ENCODE data around the gene TSC2. TPM values are rescaled to one million over a fixed set of nuclear protein-coding genes. Genes with fewer than 3 reads are reported as not detected.

The TSC2 gene
- total and polyA plus RNA-seq, 9 of the 15 experiments (the other 6 are each of a cell fraction or from before 2014, with no cell fraction given), result 1.3 to 68.1 (median 16.6) TPM

DNA sequence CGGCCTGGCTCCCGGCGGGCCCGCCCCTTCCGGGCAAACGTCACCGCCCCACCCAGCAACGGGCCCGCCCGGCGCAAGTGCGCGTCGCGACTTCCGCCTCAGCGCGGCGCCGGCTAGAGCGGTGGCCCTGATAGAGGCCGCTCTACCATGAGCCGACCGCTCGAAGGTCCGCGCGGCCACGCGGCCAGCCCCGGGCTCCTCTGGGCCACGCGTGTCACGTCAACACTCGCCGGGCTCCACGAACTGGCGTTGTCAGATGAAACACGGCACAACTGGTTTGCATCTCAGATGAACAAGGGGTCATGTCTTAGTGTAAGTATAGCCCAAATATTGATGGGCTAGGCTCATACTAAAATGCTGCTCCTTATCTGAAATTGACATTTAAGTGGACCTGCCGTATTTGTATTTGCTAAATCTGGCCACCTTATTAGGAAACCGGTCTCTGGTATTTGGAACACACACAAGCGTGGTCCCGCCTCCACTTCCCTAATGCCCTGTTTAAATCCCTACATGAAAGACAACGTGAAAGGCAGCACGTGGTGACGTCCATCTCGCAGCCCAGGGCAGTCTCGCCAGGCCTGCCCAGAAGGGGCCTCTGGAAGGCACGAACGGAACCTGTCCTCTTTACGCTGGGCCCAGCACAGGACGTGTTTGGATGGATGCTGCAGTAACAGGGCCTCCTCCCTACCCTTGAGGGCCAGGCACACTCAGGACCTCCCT, 37.8 kb upstream of the TSC2 start, which contains the start of gene ZNF598 (continued):
- TF ChIP-seq CHD7 (IDR thresholded peaks at IDR 0.05; ENCODE audit: low read depth, low read length) (no peak), SP1 (CRISPR knock-in tag; IDR thresholded peaks at IDR 0.05) (peak; percentile 62), ZNF644 (tag; IDR thresholded peaks at IDR 0.05; ENCODE audit: low read depth) (0 out of 2 replicates have a peak, but pooled peaks have one; percentile 54), RBM39 (optimal IDR thresholded peaks at IDR 0.05; ENCODE audit: low read depth, low read length) (peak; percentile 68), CCNT2 (IDR thresholded peaks at IDR 0.05; ENCODE audit: borderline replicate concordance, extremely low read depth, insufficient read length, low read depth, low read length) (peak; percentile 64), POLR2AphosphoS5 (IDR thresholded peaks at IDR 0.05; ENCODE audit: control insufficient read depth, insufficient read depth, low read depth, low read length) (peak; percentile 83), CBX2 (IDR thresholded peaks at IDR 0.05; ENCODE audit: insufficient read depth, low read length, poor library complexity, severe bottlenecking) (no peak)

Measured in K562 (cell line).